Measurements from ENCODE around the gene MORN4. TPM values are rescaled to one million over a fixed set of nuclear protein-coding genes. Genes with fewer than 3 reads are reported as not detected.

Gene MORN4
- total and polyA plus RNA-seq, 9 of the 15 experiments (the other 6 are each of a cell fraction or from before 2014, with no cell fraction given), result 8.3 to 23.9 (median 11.7) TPM

DNA sequence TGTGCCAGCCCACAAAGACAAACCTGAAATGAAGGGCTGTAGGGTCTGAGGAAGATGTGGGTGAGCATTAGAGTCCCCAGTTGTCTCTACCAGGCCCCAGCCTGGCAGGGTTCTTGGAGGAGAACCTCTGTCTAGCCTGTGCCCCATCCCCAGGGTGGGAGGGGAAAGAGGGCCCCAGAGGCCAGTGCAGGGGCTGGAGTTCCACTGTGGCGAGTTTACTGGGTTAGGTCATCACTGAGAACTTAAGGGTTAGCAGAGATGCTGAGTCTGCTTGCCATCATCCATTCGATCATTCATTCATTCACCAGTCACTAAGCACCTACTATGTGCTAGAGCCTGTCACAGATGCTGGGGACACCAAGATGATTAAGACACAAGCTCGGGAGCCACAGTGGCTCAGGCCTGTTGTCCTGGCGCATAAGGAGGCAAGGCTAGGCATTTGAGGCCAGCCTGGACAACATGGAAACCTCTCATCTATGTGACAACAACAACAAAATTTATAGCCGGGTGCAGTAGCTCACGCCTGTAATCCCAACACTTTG lies 58.1 kb downstream of the MORN4 start:
- FAIRE-seq (no peak), DNase-seq (ENCODE audit: extremely low read depth in 1 of 4, low spot score in 3 of 4) (no peak), ATAC-seq (no peak)
- H3K9me3 ChIP-seq (replicated peaks; ENCODE audit: control insufficient read depth, insufficient read depth, low read depth, low read length), result no peaks in the 10 kb centered on the region
- H3K79me2 ChIP-seq (ENCODE audit: control insufficient read depth, insufficient read depth, low read length), result no peaks in the 10 kb centered on the region
- no peaks in the 10 kb centered on the region for H3K36me3 ChIP-seq (ENCODE audit: control insufficient read depth, insufficient read depth, low read length)
- H2AFZ ChIP-seq (ENCODE audit: low read depth, low read length), result no peak overlapping the region
- H3K27ac ChIP-seq (ENCODE audit: extremely low read depth, low read depth, low read length), result no peak overlapping the region
- no peaks in the 10 kb centered on the region for H4K20me1 ChIP-seq (replicated peaks; ENCODE audit: control insufficient read depth, insufficient read depth, low read length)
- H3K4me2 ChIP-seq (ENCODE audit: insufficient read depth, low read length), result no peak overlapping the region
- BruUV-seq (replicated peaks), result no TSS peak
- in situ Hi-C loops (cut with MboI) (no loop called here), intact Hi-C loops (cut with micrococcal nuclease) (loop anchor here (10.0 kb wide), 1 partner anchor 110 kb away; the partner anchor contains the start of gene AVPI1)
- no peak overlapping the region for H3K9ac ChIP-seq (ENCODE audit: insufficient read depth in 1 of 2, low read depth in 2 of 2, low read length in 2 of 2)
- H3K4me3 ChIP-seq, result no peak overlapping the region
- TF ChIP-seq, protein P1, sequence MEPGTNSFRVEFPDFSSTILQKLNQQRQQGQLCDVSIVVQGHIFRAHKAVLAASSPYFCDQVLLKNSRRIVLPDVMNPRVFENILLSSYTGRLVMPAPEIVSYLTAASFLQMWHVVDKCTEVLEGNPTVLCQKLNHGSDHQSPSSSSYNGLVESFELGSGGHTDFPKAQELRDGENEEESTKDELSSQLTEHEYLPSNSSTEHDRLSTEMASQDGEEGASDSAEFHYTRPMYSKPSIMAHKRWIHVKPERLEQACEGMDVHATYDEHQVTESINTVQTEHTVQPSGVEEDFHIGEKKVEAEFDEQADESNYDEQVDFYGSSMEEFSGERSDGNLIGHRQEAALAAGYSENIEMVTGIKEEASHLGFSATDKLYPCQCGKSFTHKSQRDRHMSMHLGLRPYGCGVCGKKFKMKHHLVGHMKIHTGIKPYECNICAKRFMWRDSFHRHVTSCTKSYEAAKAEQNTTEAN (CRISPR knock-in tag; IDR thresholded peaks at IDR 0.05), result no peak
- TF ChIP-seq WHSC1 (IDR thresholded peaks at IDR 0.05; ENCODE audit: low read length) (no peak), ZNF24 (IDR thresholded peaks at IDR 0.05) (peak; percentile 66; the same call in 1 of the 2 replicates), ZKSCAN1 (IDR thresholded peaks at IDR 0.05; ENCODE audit: low read depth, low read length) (peak; percentile 71), MCM7 (IDR thresholded peaks at IDR 0.05) (no peak)
- no peaks in the 10 kb centered on the region for H3K27me3 ChIP-seq (ENCODE audit: control insufficient read depth in 2 of 2, insufficient read depth in 2 of 2, low read length in 2 of 2)
- ChIA-PET POLR2A (interaction anchor here (0.6 to 1.2 kb wide), 2 partner anchors 11 to 156 kb away, joined by 3 read pairs; no protein-coding TSS in a partner anchor), CTCF (ENCODE audit: low intra/inter-chr PET ratio) (no interaction called here)
- 48% methylated on average over 6 of the region's 6 CpGs for WGBS (ENCODE audit: insufficient coverage, low coverage, missing lambda C conversion rate)
- H3K4me1 ChIP-seq (replicated peaks in 1 of 2; ENCODE audit: control insufficient read depth in 2 of 2, insufficient read depth in 2 of 2, low read length in 2 of 2), result peaks cover 2 to 15% of the 10 kb centered on the region in 2 experiments; a peak in 4 of 5 replicates
- no peaks in the 10 kb centered on the region for H3K9me1 ChIP-seq (ENCODE audit: control insufficient read depth, insufficient read depth, low read length)
